HepG2 (cell line): ENCODE data around the gene CAND2. TPM values are rescaled to one million over a fixed set of nuclear protein-coding genes. Genes with fewer than 3 reads are reported as not detected.
A peak's percentile ranks its signal among the peaks of the same experiment; 100 is the strongest.

Experiments
- MEIS1 ChIP-seq: sonication (generic); formaldehyde crosslinking; IDR thresholded peaks from 2 replicates; pipeline ENCODE4 v1.9.0; 2021; ENCODE audit warnings: mild to moderate bottlenecking, missing genetic modification reagents, moderate library complexity, borderline replicate concordance
- MTA3 ChIP-seq: sonication (generic); formaldehyde crosslinking; IDR thresholded peaks from 2 replicates; pipeline ENCODE4 v1.4.0; 2020; ENCODE audit warnings: missing genetic modification reagents
- RBM39 ChIP-seq: fragments of 200-400 bp; formaldehyde crosslinking; IDR thresholded peaks from one replicate; pipeline ENCODE4 v1.6.1; 2018; ENCODE audit warnings: antibody characterized with exemption, mild to moderate bottlenecking, low read depth, low read length; ENCODE audit not compliant: poor library complexity, severe bottlenecking
- RXRA ChIP-seq: sonication (generic); formaldehyde crosslinking; IDR thresholded peaks from 2 replicates; pipeline ENCODE4 v1.5.1; 2020; ENCODE audit warnings: missing genetic modification reagents
- SIN3A ChIP-seq: IDR thresholded peaks from 2 replicates; pipeline ENCODE4 v1.6.1; 2011; ENCODE audit warnings: low read depth, mild to moderate bottlenecking, control low read depth, low read length, borderline replicate concordance
- ZNF468 ChIP-seq: sonication (generic); formaldehyde crosslinking; IDR thresholded peaks from 2 replicates; pipeline ENCODE4 v1.8.0; 2022; ENCODE audit warnings: mild to moderate bottlenecking, moderate library complexity, missing genetic modification reagents
- ZNF543 ChIP-seq: sonication (generic); formaldehyde crosslinking; IDR thresholded peaks from 2 replicates; pipeline ENCODE4 v1.4.0; 2020; ENCODE audit warnings: mild to moderate bottlenecking, missing genetic modification reagents
- ZNF570 ChIP-seq: sonication (generic); formaldehyde crosslinking; IDR thresholded peaks from 2 replicates; pipeline ENCODE4 v1.4.0; 2020; ENCODE audit warnings: mild to moderate bottlenecking, missing genetic modification reagents, borderline replicate concordance
- ZNF607 ChIP-seq: sonication (generic); formaldehyde crosslinking; IDR thresholded peaks from 2 replicates; pipeline ENCODE4 v1.5.1; 2020; ENCODE audit warnings: missing genetic modification reagents, mild to moderate bottlenecking, borderline replicate concordance
- ZSCAN21 ChIP-seq: sonication (generic); formaldehyde crosslinking; IDR thresholded peaks from 2 replicates; pipeline ENCODE4 v1.8.0; 2022; ENCODE audit warnings: mild to moderate bottlenecking, missing genetic modification reagents, moderate library complexity, borderline replicate concordance
- polyA plus RNA-seq, 8 experiments: library from polyadenylated mRNA; depleted of rRNA in 3 of 8; stranded (reverse) in 7 of 8; unstranded in 1 of 8; fragments of >200 nt; fragmentation: Illumina TruSeq in 4 of 8; extraction: Trizol in 4 of 8; gene quantifications; 2 replicates each; pipeline versions ENCODE4 v1.2.1 to v1.2.3, GENCODE V29; 2011 to 2016; ENCODE audit warnings: low read depth in 4 of 8, missing spikeins in 1 of 8, mixed read lengths in 1 of 8; ENCODE audit not compliant: insufficient read depth in 1 of 8
- total RNA-seq, 5 experiments: library from RNA; depleted of rRNA; stranded (reverse); fragments of >200 nt; fragmentation: Illumina TruSeq; extraction: Trizol; gene quantifications; 2 replicates each; pipeline ENCODE4 v1.2.3, GENCODE V29; 2016; ENCODE audit warnings: low read depth in 1 of 5
- TF ChIP-seq, protein P1 (sequence below): fragments of 450-650 bp; IDR thresholded peaks from 2 replicates; pipeline ENCODE4 v1.6.1; 2017
- TF ChIP-seq, protein P2 (sequence below): IDR thresholded peaks from 2 replicates; pipeline ENCODE4 v1.6.1; 2016; ENCODE audit warnings: missing genetic modification reagents, missing compliant biosample characterization
- TF ChIP-seq, protein P3 (sequence below): sonication (generic); formaldehyde crosslinking; IDR thresholded peaks from 2 replicates; pipeline ENCODE4 v1.9.0; 2021; ENCODE audit warnings: missing genetic modification reagents, mild to moderate bottlenecking, borderline replicate concordance
- TF ChIP-seq, protein P4 (sequence below): sonication (generic); formaldehyde crosslinking; conservative IDR thresholded peaks from 2 replicates; pipeline ENCODE4 v1.8.1; 2023; ENCODE audit warnings: missing genetic modification reagents
- TF ChIP-seq, protein P5 (sequence below): sonication (generic); formaldehyde crosslinking; IDR thresholded peaks from 2 replicates; pipeline ENCODE4 v1.4.0; 2020; ENCODE audit warnings: missing genetic modification reagents; ENCODE audit errors: not compliant biosample characterization

The CAND2 gene
- total and polyA plus RNA-seq, 2 of the 13 experiments (the other 11 are each of a cell fraction or from before 2014, with no cell fraction given), result 0.01 TPM; not detected in 1

DNA sequence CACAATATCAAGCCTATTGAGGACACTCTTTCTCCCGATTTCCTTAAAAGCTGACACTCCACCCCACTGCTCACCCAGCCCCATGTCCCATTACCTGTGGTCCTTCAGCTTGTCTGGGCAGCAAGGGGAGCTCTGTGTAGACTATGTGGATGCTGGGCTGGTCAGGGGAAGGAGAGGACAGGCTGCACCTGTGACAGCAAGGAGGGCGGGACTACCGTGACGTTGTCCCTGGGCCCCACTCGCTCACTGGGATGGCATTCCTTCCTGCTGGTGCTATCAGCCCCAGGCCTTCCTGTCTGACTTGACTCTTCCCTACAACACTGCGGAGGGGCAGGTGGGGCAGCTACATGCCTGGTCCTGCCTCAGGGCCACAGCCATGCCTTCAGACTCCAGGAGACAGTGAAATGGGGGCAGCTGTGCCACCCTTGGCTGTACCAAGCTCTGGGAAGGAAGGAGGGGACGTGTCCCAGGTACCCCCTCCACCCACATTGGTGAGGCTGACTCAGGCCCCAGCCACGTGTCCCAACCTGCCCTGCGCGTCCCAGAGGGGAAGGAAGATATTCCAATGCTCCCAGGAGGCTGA lies 37.3 kb upstream of the CAND2 start, which contains the start of gene TMEM40 (continued):
- TF ChIP-seq, protein P1, sequence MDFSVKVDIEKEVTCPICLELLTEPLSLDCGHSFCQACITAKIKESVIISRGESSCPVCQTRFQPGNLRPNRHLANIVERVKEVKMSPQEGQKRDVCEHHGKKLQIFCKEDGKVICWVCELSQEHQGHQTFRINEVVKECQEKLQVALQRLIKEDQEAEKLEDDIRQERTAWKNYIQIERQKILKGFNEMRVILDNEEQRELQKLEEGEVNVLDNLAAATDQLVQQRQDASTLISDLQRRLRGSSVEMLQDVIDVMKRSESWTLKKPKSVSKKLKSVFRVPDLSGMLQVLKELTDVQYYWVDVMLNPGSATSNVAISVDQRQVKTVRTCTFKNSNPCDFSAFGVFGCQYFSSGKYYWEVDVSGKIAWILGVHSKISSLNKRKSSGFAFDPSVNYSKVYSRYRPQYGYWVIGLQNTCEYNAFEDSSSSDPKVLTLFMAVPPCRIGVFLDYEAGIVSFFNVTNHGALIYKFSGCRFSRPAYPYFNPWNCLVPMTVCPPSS, result no peak
- TF ChIP-seq, protein P2, sequence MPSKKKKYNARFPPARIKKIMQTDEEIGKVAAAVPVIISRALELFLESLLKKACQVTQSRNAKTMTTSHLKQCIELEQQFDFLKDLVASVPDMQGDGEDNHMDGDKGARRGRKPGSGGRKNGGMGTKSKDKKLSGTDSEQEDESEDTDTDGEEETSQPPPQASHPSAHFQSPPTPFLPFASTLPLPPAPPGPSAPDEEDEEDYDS (CRISPR knock-in tag), result no peak
- TF ChIP-seq MEIS1 (CRISPR knock-in tag) (no peak), ZSCAN21 (CRISPR knock-in tag) (no peak), RXRA (CRISPR knock-in tag) (peak; percentile 19; the same call in 1 of the 2 replicates), ZNF607 (CRISPR knock-in tag) (no peak), ZNF543 (CRISPR knock-in tag) (no peak), MTA3 (CRISPR knock-in tag) (no peak), RBM39 (no peak), ZNF570 (CRISPR knock-in tag) (no peak), ZNF468 (CRISPR knock-in tag) (no peak), SIN3A (no peak)
- TF ChIP-seq, protein P3, sequence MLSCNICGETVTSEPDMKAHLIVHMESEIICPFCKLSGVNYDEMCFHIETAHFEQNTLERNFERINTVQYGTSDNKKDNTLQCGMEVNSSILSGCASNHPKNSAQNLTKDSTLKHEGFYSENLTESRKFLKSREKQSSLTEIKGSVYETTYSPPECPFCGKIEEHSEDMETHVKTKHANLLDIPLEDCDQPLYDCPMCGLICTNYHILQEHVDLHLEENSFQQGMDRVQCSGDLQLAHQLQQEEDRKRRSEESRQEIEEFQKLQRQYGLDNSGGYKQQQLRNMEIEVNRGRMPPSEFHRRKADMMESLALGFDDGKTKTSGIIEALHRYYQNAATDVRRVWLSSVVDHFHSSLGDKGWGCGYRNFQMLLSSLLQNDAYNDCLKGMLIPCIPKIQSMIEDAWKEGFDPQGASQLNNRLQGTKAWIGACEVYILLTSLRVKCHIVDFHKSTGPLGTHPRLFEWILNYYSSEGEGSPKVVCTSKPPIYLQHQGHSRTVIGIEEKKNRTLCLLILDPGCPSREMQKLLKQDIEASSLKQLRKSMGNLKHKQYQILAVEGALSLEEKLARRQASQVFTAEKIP (CRISPR knock-in tag), result no peak
- TF ChIP-seq, protein P4, sequence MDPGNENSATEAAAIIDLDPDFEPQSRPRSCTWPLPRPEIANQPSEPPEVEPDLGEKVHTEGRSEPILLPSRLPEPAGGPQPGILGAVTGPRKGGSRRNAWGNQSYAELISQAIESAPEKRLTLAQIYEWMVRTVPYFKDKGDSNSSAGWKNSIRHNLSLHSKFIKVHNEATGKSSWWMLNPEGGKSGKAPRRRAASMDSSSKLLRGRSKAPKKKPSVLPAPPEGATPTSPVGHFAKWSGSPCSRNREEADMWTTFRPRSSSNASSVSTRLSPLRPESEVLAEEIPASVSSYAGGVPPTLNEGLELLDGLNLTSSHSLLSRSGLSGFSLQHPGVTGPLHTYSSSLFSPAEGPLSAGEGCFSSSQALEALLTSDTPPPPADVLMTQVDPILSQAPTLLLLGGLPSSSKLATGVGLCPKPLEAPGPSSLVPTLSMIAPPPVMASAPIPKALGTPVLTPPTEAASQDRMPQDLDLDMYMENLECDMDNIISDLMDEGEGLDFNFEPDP, result no peak
- TF ChIP-seq, protein P5, sequence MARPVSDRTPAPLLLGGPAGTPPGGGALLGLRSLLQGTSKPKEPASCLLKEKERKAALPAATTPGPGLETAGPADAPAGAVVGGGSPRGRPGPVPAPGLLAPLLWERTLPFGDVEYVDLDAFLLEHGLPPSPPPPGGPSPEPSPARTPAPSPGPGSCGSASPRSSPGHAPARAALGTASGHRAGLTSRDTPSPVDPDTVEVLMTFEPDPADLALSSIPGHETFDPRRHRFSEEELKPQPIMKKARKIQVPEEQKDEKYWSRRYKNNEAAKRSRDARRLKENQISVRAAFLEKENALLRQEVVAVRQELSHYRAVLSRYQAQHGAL, result no peak
